NCI-H2029 treated with DMSO at 0.1 percent for 48 hours (cell line): ENCODE results near the gene FIBIN.
"Not testable (repeated sequence)": the region's sequence is repeated elsewhere in the genome, so short reads cannot be mapped to it uniquely, and the experiment has no call there.

Source experiments
- DNase-seq: peaks from one replicate; lab custom pipeline; 2025; lab: John Stamatoyannopoulos, UW

FIBIN gene

GRCh38 chr11:26977209-26977608 lies 16.7 kb upstream of the FIBIN start:
- not testable (repeated sequence) for DNase-seq

GRCh38 chr11:26983645-26984044 lies 10.3 kb upstream of the FIBIN start:
- no peak for DNase-seq

GRCh38 chr11:26985470-26985869 lies 8.4 kb upstream of the FIBIN start:
- DNase-seq: no peak

GRCh38 chr11:26985943-26986342 lies 8.0 kb upstream of the FIBIN start:
- no peak for DNase-seq

- no peak for DNase-seq
Measured at GRCh38 chr11:26987272-26987671, 6.6 kb upstream of the FIBIN start.

GRCh38 chr11:26987731-26988130 lies 6.2 kb upstream of the FIBIN start:
- DNase-seq: no peak

GRCh38 chr11:26992031-26992541 lies 1.8 kb upstream of the FIBIN start:
- DNase-seq: no peak

- DNase-seq: no peak
Measured at GRCh38 chr11:26994631-26995095, 751 bp downstream of the FIBIN start.

- DNase-seq: no peak
Measured at GRCh38 chr11:26995701-26996460, 2.0 kb downstream of the FIBIN start.

- no peak for DNase-seq
Measured at GRCh38 chr11:26997378-26997777, 3.5 kb downstream of the FIBIN start.

- not testable (repeated sequence) for DNase-seq
Measured at GRCh38 chr11:27001136-27001730, 7.3 kb downstream of the FIBIN start.

- DNase-seq: no peak
Measured at GRCh38 chr11:27002431-27002830, 8.5 kb downstream of the FIBIN start.

GRCh38 chr11:27002838-27003237 lies 8.9 kb downstream of the FIBIN start:
- no peak for DNase-seq

GRCh38 chr11:27004103-27004502 lies 10.2 kb downstream of the FIBIN start:
- no peak for DNase-seq

- DNase-seq: no peak
Measured at GRCh38 chr11:27008811-27009535, 15.1 kb downstream of the FIBIN start.

- no peak for DNase-seq
Measured at GRCh38 chr11:27011560-27012233, 17.8 kb downstream of the FIBIN start.

- DNase-seq: no peak
Measured at GRCh38 chr11:27012234-27012921, 18.5 kb downstream of the FIBIN start.

- DNase-seq: no peak
Measured at GRCh38 chr11:27013781-27014361, 20.0 kb downstream of the FIBIN start.

- no peak for DNase-seq
Measured at GRCh38 chr11:27018902-27019529, 25.1 kb downstream of the FIBIN start.

GRCh38 chr11:27020751-27021150 lies 26.8 kb downstream of the FIBIN start:
- no peak for DNase-seq
